GM20000 (cell line): ENCODE results near the gene TMEM248.
"Not testable (repeated sequence)": the region's sequence is repeated elsewhere in the genome, so short reads cannot be mapped to it uniquely, and the experiment has no call there.

Experiments
- DNase-seq: peaks from one replicate; pipeline ENCODE4 v3.0.0; 2012; ENCODE audit warnings: low spot score
- CTCF ChIP-seq: IDR thresholded peaks from 2 replicates; pipeline ENCODE4 v1.5.1; 2012; ENCODE audit warnings: mild to moderate bottlenecking, control low read depth; ENCODE audit errors: extremely low read depth, missing control alignments

TMEM248 gene

GRCh38 chr7:66904063-66904593 is 16.9 kb upstream of the TMEM248 start:
- no peak for TF ChIP-seq CTCF
- no peak for DNase-seq

- DNase-seq: no peak
- TF ChIP-seq CTCF: no peak
Measured at GRCh38 chr7:66905278-66905677, 15.7 kb upstream of the TMEM248 start.

GRCh38 chr7:66905689-66906088 is 15.3 kb upstream of the TMEM248 start:
- no peak for TF ChIP-seq CTCF
- peak; percentile 21 for DNase-seq

- no peak for DNase-seq
- no peak for TF ChIP-seq CTCF
Measured at GRCh38 chr7:66907731-66908130, 13.3 kb upstream of the TMEM248 start.

GRCh38 chr7:66908598-66908997 is 12.4 kb upstream of the TMEM248 start:
- DNase-seq: not testable (repeated sequence)

- TF ChIP-seq CTCF: no peak
Measured at GRCh38 chr7:66910789-66911188, 10.2 kb upstream of the TMEM248 start.

GRCh38 chr7:66911191-66911590 is 9.8 kb upstream of the TMEM248 start:
- not testable (repeated sequence) for DNase-seq

More at GRCh38 chr7:66910789-66911188, 10.2 kb upstream of the TMEM248 start:
- no peak for DNase-seq

- no peak for DNase-seq
- no peak for TF ChIP-seq CTCF
Measured at GRCh38 chr7:66912195-66912594, 8.8 kb upstream of the TMEM248 start.
